GM18907 (cell line): ENCODE data around the gene PTPN14.
"Not testable (repeated sequence)": the region's sequence is repeated elsewhere in the genome, so short reads cannot be mapped to it uniquely, and the experiment has no call there.

Experiments used
- ATAC-seq: cut with Tn5 transposase; IDR thresholded peaks from one replicate; pipeline ENCODE4 v1.9.1; 2021; ENCODE audit warnings: mild to moderate bottlenecking, moderate library complexity; ENCODE audit not compliant: unreplicated experiment

The PTPN14 gene

GRCh38 chr1:214513394-214513793, 38.0 kb downstream of the PTPN14 start:
- no peak for ATAC-seq

DNA sequence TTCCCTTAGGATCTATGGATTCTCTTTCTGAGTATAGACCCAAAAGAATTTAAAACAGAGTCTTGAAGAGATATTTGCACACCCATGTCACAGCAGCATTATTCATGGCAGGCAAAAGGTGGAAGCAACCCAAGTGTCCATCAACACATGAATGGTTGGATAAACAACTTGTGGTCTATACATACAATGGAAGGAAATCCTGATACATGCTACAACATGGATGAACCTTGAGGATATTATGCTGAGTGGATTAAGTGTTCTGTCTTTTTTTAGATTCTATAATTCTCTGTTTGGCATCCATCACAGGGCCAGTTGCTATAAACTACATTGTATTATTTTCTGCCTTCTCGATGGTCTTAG, 39.8 kb downstream of the PTPN14 start:
- ATAC-seq, result no peak

DNA sequence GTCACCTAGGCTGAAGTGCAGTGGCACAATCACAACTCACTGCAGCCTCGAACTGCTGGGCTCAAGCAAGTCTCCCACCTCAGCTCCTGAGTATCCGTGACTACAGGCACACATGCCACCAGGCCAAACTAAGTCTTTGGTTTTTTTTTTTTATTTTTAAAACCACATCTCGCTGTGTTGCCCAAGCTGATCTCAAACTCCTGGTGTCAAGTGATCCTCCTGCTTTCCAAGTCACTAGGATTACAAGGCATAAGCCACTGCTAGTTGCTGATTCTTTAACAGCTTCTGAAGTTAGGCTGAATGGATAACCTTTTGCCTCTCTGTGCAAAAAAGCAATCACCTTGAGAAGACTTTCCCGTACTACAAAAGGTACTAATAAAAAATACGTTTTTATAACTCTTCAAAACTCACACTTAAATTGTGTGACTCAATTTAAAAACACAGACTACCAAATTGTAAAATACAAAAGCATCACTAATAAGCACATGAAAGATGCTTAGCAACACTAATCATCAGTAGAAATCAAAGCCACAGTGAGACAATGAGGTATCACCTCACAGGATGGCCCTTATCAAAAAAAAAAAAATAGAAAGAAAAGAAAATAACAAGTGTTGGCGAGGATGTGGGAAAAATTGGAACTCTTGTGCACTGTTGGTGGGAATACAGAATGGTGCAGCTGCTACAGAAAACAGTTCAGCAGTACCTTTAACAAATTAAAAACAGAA, 40.3 kb downstream of the PTPN14 start:
- no peak for ATAC-seq

DNA sequence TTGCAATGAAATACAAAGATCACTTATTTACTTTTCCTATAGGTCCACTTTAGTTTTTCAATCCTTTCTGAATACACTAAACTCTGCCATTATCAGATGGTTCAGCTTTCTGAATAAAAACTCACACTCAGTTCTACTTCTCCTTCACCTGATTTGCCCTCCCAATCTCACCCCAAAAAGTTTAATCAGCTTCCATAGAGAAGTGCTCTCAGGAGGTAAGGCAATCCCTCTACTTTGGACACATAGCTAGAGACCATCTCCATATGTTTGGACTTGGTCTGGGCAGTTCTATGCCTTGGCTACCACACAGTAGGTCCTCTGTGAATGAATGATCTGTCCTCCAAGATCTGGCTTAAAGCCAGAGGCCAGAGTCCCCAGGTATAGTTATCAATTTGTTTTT, 40.9 kb downstream of the PTPN14 start:
- ATAC-seq, result no peak

DNA sequence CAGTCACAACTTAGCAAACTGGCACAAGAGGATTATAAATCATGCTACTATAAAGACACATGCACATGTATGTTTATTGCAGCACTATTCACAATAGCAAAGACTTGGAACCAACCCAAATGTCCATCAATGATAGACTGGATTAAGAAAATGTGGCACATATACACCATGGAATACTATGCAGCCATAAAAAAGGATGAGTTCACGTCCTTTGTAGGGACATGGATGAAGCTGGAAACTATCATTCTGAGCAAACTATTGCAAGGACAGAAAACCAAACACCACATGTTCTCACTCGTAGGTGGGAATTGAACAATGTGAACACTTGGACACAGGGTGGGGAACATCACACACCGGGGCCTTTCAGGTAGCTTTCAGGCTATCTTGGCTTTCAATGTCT, 41.8 kb downstream of the PTPN14 start:
- not testable (repeated sequence) for ATAC-seq

- ATAC-seq, result peak; percentile 92
Measured at GRCh38 chr1:214506972-214507431, 44.4 kb downstream of the PTPN14 start.

- no peak for ATAC-seq
Measured at GRCh38 chr1:214505134-214505533, 46.3 kb downstream of the PTPN14 start.

DNA sequence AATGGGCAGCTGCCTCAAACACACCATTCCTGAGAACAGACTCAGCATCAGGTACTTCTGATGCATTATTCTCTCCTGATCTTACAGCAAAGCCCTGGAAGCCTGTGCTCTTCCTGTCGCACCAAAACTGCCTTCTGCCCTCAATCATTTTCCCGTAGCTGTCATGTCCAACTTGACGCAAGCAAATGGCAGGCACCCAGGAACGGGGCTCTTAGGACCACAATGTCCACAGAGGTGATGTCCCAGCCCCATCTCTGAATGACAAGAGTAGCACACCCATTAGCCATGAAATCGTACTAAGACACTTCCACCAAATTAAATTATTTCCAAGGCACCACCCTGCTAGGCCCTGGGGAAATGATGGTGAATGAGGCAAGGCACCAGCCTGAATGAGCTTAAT, 47.1 kb downstream of the PTPN14 start:
- no peak for ATAC-seq

GRCh38 chr1:214503553-214503952, 47.8 kb downstream of the PTPN14 start:
- no peak for ATAC-seq

GRCh38 chr1:214500340-214501055, 50.9 kb downstream of the PTPN14 start:
- ATAC-seq, result no peak

- ATAC-seq, result no peak
Measured at GRCh38 chr1:214499732-214500131, 51.7 kb downstream of the PTPN14 start.

DNA sequence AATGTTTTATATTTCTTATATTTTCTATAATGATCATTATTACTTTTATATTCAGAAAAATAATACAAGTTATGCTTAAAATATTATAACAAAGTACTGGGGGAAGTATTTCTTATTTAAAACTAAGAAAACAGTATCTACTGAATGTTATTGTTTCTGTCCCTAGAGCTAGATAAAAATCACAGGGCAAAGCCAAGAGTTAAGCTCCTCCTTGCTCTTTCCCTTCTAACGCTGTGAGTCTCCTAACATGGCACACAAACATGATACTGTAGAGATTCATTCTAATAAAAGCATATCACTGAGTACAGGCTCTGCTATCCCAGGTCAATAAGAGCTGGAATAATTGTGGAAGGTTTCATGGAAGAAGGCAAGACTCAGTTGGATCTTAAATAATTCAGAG, 53.4 kb downstream of the PTPN14 start:
- ATAC-seq, result no peak

- no peak for ATAC-seq
Measured at GRCh38 chr1:214496126-214496525, 55.3 kb downstream of the PTPN14 start.

- no peak for ATAC-seq
Measured at GRCh38 chr1:214494706-214495105, 56.7 kb downstream of the PTPN14 start.

GRCh38 chr1:214494179-214494578, 57.2 kb downstream of the PTPN14 start:
- not testable (repeated sequence) for ATAC-seq

DNA sequence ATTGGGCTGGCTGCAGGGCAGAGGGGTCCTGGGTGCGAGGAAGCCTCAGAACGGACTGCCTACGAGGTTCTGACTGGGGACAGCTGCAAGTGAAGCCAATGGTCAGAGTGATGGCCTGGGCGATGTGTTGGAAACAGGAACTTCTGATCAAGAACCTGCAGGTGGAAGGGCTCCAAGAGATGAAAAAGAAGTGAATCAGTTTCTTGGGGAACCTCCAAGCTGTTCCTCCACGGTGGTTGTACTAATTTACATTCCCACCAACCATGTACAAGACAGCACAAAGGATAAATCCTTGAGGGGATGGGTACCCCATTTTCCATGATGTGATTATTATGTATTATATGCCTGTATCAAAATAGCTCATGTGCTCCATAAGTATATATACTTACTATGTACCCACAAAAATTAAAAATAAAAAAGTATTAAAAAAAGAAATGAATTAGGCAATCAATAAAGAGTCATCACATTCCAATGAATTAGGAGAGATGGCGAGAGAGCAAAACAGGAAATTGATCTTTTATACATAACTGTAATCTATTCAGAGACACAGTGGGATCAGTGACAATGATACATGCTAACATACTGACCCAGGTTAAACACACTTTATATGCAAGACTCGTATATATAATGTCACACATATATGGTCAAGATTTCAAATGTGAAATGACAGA, 58.1 kb downstream of the PTPN14 start:
- ATAC-seq, result no peak

DNA sequence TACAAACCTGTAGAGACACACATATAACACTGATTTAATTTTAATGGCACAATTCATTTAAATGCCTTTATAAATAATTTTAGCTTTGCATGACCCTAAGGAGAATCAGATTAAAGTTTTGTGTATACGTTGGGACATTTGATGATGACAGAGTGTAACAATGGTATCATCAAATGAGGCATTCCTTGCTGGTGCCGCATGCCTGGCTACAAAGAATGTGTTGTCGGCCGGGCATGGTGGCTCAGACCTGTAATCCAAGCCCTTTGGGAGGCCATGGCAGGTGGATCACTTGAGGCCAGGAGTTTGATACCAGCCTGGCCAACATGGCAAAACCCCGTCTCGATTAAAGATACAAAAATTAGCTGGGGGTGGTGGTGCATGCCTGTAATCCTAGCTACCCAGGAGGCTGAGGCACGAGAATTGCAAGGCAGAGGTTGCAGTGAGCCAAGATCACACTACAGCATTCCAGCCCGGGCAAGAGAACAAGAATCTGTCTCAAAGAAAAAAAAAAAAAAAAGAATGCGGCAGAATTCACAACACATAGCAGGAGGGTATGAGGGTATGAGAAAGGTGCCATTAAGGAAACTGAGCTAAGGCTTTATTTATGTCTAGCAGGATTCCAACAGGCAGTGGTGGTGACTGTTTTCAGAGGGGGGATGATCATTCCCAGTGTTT, 58.9 kb downstream of the PTPN14 start:
- no peak for ATAC-seq

DNA sequence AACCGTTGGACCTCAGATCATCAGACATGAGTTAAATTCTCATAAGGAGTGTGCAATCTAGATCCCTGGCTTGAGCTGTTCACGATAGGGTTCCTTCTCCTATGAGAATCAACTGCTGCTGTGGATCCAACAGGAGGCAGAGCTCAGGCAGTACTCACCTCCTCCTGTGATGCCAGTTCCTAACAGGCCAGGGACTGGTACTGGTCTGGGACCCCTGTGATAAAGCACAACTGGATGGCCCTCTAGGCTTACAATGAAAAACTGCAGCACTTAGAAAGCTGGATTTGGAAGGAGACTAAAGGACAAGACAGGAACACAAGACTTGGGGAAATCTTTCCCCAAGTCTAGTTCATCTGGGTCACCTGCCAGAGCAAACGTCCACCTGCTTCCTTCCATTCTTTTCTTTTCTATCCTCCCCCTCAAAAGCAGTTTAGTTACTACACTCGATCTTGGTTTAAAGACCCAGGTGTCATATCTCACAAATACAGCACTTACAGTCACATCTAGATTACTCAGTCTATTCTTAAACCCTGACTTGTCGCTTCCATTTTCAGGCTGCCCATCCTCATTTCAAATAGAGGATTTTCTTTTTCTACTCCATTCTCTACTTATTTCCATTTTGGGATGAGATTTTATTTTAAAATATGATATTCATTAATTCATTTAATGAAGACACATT, 59.8 kb downstream of the PTPN14 start:
- no peak for ATAC-seq

DNA sequence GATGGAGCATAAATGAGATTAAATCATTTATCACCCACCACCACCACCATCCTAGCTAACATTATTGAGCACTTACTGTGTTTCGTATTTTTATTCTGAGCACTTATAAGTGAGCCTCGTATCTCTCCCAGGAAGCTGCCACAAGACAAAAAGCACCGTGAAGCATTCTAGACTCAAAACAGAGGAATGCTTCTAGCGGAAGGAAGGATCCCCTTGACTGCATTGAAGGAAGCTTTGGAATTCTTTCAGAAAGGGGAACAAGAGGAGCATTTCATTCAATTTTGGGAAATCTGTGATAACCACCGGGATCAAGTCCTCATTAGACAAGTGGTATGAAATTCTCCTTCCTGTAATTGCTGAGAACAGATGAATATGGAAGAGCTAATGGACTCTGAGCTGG, 66.3 kb downstream of the PTPN14 start:
- no peak for ATAC-seq

- not testable (repeated sequence) for ATAC-seq
Measured at GRCh38 chr1:214483180-214483579, 68.2 kb downstream of the PTPN14 start.
